HG02588 (cell line): ENCODE results near the gene C11orf24.
"Not testable (repeated sequence)": the region's sequence is repeated elsewhere in the genome, so short reads cannot be mapped to it uniquely, and the experiment has no call there.

ENCODE experiments used
- ATAC-seq: cut with Tn5 transposase; IDR thresholded peaks from one replicate; pipeline ENCODE4 v1.9.1; 2021; ENCODE audit warnings: mild to moderate bottlenecking, moderate library complexity; ENCODE audit not compliant: unreplicated experiment

Gene C11orf24

DNA sequence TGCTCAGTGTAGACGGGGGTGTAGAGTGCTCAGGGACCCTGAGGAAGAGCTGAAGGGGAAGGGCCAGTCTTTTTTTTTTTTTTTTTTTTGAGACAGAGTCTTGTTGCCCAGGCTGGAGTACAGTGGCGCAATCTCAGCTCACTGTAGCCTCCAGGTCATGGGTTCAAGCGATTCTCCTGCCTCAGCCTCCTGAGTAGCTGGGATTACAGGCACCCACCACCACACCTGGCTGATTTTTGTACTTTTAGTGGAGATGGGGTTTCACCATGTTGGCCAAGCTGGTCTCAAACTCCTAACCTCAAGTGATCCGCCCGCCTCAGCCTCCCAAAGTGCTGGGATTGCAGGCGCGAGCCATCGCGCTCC is 27.7 kb upstream of the C11orf24 start:
- ATAC-seq: not testable (repeated sequence)

DNA sequence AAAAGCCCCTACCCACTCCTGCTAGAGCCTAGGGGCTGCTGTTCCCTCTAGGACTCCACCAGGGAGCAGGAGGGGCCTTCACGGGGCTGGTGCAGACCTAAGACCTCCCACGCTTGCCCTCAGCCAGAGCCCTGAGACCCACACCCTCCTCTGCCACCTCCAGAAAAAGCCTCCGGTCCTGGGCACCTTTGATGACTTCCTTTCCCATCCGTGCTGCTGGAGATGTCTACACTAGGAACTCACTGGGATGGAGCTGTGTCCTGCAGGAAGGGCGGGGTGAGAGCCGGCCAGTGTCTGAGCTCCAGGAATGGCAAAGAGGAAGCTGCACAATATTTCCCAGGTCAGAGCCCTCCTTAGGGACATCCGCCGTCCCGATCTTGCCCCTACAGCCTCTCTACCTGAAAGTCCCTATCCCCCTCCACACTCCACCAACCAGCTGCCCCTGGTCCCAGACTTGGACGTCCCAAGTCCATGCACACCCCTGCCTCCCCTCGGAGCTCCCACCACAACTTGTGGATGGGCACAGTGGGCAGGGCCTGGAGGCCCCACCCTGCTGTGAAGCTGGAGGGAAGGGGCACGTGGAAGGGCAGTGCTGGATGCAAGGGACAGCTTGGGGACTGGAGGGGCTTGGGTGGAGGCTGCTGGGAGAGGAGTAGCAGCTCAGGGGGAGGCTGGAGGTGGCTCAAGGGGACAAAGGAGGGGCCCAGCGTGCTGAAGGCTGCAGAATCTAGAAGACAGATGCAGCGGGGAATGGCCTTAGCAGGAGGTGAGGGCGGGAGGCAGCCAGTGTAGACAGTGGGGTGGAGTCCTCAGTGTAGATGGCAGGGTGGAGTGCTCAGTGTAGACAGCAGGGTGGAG is 27.1 kb upstream of the C11orf24 start:
- no peak for ATAC-seq

GRCh38 chr11:68297812-68298658 is 26.3 kb upstream of the C11orf24 start:
- peak; percentile 62 for ATAC-seq

- no peak for ATAC-seq
Observed at GRCh38 chr11:68297494-68297811, 25.7 kb upstream of the C11orf24 start.

DNA sequence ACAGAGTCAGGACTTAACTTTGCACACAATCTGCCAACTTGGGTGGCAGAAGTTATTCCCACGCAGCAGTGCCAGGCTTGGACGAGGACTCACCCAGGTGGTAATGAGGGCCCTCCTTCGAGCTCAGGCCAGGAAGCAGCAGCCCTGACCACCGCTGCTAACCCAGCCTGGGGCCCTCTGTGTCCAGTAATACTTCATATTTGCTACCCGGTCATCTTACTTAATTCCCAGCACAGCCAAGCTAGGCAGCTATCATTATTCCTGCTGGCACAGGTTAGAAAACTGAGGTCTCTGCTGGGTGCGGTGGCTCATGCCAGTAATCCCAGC is 25.2 kb upstream of the C11orf24 start:
- ATAC-seq: no peak

- ATAC-seq: no peak
Observed at GRCh38 chr11:68296344-68297051, 24.7 kb upstream of the C11orf24 start.

DNA sequence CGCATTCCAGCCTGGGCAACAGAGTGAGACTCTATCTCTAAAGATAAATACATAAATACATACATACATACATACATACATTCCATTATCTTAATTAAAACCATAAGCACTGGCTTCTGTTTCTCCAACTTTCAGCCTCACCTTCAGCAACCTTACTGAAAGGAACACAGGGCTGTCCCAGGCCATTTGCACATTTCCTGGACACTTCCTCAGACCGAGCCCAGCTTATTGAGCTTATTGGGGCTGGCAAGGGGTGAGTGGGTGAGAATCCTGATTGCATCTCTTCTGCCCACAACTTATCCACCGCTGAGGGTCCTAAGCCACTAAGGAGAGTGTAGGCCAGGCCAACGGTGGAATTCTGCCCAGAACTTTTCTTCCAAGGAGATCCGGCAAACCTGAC is 24.2 kb upstream of the C11orf24 start:
- ATAC-seq: no peak

DNA sequence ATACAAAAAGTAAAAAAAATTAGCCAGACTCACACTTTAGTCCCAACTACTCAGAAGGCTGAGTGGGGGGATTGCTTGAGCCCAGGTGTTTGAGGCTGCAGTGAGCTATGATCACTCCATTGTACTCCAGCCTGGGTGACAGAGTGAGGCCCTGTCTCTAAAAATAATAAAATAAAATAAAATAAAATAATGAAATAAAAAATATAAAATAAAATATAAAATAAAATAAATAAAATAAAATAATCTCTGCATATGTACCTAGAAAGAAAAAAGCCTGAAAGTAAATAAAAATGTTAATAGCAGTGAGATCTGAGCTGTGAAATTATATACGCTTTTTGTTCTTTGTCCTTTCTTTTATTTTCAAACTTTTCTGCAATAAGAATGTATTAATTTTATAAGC is 23.5 kb upstream of the C11orf24 start:
- ATAC-seq: no peak

DNA sequence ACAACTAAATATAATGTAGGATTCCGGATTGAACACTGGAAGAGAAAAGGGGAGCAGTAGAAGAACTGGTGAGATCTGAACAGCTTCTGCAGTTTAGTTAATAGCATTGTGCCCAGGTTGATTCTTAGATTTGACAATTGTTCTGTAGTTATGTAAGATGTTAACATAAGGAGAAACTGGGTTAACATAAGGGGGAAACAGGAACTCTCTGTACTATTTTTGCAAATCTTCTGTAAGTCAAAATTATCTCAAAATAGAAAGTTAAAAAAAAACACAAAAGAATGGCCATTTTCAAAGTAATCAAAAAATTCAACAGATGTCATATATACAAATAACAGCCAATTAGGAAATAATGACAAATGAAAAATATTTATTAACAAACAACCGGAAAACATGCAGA is 21.9 kb upstream of the C11orf24 start:
- ATAC-seq: no peak

DNA sequence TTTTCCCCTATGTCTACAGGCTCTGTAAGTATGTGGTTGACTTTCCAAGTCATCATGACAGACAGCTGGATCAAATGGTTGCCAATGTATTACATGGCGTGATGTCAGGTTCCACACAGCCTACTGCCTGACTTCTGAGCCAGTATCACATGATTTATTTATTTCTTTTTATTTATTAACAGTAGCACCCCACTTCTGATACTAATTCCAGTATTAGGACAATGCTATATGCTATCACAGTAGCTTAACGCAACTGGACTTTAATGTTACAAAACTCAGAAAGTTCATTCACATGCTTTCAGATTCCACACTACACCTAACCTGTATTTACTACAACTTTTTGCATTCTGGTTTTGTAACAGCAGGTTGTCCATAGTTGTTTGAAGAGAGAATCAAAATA is 17.7 kb upstream of the C11orf24 start:
- ATAC-seq: no peak

DNA sequence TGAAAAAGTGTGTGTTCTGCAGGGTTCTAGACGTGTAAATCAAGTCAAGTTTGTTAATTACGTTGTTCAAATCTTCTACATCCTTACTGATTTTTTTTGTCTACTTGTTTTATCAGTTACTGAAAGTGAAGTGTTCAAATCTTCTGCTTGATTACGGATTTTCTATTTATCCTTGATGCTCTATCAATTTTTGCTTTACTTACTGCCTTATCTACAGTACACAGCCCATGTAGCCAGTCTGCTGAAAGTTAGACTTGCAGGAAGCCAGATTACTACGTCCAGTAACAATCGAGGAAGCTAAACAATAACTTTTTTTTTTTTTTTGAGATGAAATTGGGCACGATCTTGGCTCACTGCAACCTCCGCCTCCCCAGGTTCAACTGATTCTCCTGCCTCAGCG is 15.6 kb upstream of the C11orf24 start:
- ATAC-seq: no peak

DNA sequence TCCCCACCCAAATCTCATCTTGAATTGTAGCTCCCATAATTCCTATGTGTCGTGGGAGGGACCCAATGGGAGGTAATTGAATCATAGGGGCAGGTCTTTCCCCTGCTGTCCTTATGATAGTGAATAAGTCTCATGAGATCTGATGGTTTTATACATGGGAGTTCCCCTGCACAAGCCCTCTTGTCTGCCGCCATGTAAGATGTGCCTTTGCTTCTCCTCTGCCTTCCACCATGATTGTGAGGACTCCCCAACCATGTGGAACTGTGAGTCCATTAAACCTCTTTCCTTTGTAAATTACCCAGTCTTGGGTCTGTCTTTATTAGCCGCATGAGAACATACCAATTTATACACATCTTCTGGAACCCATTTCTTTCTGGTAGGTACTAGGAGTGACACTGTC is 12.8 kb upstream of the C11orf24 start:
- ATAC-seq: not testable (repeated sequence)

- ATAC-seq: no peak
Observed at GRCh38 chr11:68282861-68283230, 11.1 kb upstream of the C11orf24 start.

- peak; percentile 67 for ATAC-seq
Observed at GRCh38 chr11:68282141-68282860, 10.5 kb upstream of the C11orf24 start.

DNA sequence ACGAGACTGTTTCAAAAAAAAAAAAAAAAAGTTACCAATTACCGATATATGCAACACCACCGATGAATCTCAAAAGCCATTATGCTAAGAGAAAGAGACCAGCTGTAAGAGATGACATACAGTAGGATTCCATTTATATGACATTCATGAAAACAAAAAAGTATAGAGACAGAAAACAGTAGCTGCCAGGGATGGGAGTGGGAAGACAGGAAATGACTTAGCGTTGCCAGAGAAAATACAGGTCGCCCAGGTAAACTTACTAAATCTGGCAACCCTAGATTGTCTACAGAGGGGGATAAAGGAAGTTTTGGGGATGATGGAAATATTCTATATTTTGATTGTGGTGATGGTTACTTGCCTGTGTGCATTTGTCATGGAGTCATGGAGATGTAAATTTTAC is 7.9 kb upstream of the C11orf24 start:
- no peak for ATAC-seq

- ATAC-seq: no peak
Observed at GRCh38 chr11:68276861-68277260, 5.1 kb upstream of the C11orf24 start.

DNA sequence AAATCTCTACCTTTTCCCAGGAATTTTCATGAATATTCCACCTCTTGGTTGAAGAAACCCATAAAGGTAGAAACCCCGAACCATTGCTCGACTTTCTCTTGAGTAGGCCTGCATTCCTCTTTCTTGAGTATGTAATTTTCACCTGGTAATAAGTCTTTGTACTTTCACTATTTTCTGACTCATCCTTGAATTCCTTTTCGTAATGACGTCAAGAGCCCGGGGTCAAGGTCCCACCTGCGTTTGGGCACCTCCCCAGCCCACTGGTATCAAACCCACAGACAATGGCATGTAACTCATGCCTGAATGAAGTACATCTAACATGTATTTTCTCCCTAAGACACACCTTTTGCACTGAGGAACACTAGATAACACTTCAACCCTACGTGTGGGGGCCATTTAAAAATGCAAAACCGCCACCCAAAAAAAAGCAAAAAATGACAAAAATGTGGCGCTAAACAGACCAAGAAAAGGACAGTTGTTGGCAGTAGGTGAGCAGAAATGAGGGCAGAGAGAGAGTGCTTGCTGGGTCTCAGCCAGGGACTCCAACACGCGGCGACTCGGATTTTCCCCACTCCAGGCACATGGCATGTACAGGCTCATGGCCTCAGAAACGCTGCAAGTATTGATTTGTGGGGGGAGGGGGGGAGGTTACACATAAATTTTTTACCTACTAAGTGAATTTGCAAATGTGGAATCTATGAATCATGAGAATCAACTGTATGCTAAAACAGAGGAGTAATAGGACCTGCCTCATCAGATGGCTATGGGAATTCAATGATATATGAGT is 4.1 kb upstream of the C11orf24 start:
- ATAC-seq: no peak

GRCh38 chr11:68274306-68274705 is 2.5 kb upstream of the C11orf24 start:
- ATAC-seq: no peak

- ATAC-seq: no peak
Observed at GRCh38 chr11:68273026-68273738, 1.4 kb upstream of the C11orf24 start.
